NCI-H510A (cell line): ENCODE results near the gene ANKRD33.
A peak's percentile ranks its signal among the peaks of the same experiment; 100 is the strongest.

Experiments
- DNase-seq: peaks from one replicate; lab custom pipeline; 2025; lab: John Stamatoyannopoulos, UW

ANKRD33 gene

DNA sequence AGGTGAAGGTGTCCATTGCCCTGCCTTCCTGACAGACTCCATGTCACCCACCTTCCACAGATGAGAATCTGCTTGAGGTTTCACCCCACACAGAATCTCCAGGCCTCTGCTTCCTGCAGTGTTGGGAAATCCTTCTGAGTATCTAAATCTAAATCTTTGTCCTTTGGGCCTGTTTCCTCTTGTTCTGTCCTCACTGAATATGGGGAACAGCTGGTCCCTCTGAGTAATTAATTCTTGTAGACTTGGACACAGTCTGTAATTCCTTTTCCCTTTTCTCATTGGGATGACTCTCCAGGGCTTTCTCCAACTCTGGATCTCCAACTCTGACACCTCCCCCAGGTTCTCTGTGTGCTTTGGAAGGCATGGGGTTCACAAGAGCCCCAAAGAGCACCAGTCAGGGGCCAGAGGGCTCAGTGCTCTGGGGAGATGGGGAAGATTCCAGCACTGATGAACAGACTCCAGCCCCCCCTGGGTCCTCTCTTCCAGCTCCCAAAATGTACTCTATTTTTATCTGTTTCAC lies 17.1 kb downstream of the ANKRD33 start:
- DNase-seq: no peak

DNA sequence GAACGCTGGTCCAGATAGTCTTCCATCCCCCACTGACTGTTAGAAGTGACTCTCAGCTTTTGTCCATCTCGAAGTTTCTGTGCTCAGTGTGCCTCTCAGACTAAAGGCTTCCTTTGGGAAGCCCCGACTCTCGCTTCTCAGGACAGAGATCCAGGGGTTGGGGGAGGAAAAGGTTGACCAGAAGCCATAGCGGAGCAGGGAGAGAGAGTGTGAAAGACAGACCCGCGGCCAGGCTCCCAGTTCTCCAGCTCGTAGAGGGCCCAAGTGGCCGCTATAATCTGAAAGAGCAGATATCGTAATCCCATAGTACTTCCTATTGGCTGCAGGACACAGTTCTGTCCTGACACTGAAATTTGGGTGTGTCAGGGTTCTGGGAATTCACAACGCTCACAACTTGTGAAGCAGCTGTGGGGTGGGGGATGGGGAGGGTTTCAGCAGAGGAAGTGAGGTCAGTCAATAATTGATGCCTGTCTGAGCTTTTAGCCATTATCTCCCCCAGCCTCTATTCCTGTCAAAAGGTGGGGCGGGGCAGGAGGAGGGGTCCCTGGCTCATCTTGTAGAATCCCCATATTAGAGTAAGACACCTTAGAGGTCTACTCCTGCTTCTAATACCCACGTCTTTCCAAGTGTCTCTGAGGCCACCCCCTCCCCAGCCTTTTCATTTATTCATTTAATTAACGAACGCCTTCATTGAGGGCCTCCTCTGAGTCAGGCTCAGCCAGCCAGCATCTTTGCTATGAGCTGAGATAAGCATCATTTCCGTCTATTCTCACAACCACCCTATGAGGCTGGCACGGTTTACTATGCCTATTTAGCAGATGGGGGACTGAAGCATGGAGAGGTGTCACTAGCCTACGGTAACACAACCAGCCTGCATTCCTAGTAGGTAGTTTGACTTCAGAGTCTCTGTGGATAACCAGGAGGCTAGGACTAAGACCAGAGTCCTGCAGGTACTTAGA lies 17.8 kb downstream of the ANKRD33 start:
- no peak for DNase-seq

DNA sequence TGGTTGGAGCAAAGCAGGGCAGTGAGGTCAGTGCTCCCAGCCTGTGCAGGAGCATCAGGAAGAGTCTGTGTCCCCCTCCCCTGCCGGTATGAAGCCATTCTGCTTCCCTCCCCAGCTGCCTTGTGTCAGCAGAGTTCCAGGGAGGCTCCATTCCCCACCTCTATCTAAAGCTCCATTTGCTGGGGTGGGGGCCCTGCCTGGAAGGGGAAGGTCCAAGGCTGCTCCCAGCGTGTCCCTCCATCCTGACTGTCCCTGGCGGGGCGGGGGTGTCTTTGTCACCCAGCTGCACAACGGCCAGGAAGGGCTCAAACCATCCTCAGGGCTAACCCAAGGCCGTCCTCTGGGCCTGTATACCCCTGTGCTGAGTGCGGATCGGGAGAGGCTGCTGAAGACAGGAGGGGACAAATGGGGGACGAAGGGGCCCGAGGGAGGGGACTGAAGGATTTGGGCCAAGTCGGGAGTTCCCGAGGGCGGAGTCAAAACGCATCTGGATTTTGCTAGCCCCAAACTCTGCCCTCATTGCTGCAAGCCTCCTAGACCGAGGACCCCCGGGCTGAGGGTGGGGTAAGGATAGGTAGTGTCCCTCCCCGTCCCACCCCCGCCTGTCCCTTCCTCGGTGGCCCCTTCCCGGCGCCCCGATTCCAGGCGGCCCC lies 18.7 kb downstream of the ANKRD33 start:
- DNase-seq: no peak

DNA sequence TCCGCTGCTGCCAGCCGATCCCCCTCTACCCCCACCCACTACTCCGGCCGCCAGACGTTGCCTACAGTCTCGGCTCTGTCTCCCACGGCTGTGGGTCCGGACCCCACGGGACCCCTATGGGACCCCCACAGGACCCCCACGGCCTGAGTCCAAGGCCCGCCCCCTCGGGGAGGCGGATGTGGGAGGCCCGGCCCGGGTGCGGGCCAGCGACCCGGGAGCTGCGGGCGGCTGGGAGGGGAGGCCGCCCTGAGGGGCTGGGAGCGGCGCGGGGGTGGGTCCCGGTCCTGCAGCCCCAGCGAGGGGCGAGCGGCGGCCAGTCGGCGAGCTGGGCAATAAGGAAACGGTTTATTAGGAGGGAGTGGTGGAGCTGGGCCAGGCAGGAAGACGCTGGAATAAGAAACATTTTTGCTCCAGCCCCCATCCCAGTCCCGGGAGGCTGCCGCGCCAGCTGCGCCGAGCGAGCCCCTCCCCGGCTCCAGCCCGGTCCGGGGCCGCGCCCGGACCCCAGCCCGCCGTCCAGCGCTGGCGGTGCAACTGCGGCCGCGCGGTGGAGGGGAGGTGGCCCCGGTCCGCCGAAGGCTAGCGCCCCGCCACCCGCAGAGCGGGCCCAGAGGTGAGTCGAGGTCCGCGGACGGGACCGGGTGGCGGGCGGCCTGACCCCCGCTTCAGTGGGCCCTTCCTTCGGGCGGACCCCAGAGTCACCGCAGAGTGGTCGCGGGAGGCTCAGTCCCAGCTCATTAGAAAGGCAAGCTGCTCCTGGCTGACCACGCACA lies 19.4 kb downstream of the ANKRD33 start, which contains the start of gene ACVRL1:
Gene ACVRL1, plus strand, starts transcription at position 422 of the 773 bp plus-strand sequence. CDS start 4,971 bp downstream, outside the sequence.
- DNase-seq: no peak

DNA sequence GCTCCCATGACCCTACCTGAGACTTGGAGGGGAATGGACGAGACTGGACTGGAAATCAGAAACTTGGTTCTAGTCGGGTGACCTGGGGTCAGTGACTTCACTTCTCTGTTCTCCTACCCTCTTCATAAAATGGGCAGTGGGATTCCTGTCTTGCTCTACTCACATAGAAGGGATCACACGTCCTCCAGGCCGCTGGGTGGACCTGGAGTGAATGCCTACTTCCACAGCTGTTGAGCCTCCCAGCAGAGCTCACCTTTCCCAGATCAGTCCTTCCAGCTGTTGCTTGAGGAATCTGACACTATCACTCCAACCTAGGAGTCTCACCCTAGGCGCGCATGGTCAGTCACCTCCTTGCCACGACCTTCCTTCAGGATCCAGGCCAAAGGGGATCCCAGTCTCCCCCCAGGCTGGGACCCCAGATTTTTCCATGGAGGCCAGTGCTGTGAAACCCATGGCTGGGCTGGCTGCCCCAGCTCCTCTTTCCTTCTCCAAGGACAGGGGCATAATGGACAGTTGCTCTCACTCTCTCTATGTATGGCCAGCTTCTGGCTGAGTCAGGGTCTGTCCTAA lies 20.0 kb downstream of the ANKRD33 start:
- DNase-seq: no peak

DNA sequence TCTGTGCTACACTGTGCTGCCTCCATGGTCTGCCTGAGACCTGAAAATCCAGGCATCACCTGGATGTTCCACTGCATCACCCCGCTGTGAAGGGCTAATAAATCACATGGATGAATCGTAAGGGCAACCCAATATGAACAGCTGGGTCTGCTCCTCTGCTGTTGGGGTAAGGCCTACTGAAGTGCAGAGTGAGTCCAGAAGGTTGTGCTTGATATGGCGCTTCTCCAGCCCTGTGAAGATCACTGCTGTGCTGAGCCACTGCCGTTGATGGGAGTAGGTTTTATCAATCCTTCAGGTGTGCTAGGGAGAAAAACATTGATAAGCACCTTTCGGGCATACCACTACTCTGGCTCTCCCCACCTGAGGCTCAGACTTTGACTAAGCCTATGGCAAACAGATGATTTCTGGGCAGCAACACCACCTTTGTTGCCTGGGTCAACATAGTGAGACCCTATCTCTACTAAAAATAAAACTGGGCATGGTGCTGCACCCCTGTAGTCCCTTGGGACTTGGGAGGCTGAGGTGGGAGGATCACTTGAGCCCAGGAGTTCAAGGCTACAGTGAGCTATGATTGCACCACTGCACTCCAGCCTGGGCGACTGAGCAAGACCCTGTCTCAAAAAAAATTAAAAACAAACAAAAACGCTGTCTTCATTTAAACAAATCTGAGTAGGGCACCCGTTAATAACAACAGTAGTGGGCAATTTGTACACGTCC lies 21.1 kb downstream of the ANKRD33 start:
- no peak for DNase-seq

DNA sequence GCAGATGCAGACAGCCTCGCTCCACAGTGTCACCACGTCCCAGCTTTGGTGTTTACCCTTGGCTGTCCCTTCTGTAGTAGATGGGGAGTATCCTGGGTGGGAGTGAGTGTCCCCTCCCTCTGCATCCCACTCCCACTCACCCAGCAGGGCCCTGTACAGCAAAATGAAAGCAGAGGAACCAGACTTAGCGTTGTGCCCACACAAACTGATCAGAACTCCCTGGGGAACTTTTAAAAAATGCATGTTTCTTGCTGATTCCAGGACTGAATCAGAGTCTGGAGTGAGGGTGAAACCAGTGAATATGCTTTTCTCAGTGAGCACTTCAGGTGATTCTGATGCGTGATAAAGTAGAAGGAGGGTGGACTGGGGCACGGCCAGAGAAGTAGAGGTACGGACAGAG lies 22.3 kb downstream of the ANKRD33 start:
- DNase-seq: no peak

DNA sequence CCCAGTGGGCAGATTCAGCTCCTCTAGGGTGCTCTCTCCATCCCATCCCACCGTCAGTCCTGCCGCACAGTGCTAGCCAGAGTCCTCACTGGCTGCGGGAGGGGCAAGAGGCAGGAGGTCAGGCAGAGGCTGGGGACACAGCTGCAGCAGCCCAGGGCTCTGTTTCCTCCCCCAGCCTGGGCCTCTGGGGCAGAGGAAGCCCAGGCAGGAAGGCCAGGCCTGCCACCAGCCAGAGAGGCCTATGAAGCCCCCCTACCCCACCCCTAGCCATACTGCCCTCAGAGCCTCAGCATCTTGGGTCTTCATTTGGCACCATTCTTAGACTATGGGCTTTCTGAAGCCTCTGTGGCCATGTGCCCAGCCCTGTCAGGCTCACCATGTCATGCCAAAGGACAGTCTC lies 22.8 kb downstream of the ANKRD33 start:
- DNase-seq: no peak

DNA sequence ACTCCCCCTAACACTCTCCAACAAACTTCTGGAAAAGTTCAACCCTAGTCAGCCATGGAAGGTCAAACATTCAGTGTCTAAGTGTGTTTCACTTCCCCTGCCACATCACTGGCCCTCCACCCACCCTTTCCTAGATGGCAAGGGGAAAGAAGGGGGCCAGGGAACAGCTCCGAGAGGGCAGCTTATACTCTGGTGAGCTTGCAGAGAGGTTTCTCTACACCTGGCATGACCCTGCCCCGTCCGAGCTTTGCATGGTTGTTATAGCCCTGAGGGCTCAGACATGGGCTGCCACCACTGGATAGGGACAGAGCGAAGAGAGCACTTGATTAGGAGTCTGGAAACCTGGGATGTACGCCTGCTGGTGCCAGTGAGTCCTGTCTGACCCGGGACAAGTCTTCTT lies 23.4 kb downstream of the ANKRD33 start:
- no peak for DNase-seq

DNA sequence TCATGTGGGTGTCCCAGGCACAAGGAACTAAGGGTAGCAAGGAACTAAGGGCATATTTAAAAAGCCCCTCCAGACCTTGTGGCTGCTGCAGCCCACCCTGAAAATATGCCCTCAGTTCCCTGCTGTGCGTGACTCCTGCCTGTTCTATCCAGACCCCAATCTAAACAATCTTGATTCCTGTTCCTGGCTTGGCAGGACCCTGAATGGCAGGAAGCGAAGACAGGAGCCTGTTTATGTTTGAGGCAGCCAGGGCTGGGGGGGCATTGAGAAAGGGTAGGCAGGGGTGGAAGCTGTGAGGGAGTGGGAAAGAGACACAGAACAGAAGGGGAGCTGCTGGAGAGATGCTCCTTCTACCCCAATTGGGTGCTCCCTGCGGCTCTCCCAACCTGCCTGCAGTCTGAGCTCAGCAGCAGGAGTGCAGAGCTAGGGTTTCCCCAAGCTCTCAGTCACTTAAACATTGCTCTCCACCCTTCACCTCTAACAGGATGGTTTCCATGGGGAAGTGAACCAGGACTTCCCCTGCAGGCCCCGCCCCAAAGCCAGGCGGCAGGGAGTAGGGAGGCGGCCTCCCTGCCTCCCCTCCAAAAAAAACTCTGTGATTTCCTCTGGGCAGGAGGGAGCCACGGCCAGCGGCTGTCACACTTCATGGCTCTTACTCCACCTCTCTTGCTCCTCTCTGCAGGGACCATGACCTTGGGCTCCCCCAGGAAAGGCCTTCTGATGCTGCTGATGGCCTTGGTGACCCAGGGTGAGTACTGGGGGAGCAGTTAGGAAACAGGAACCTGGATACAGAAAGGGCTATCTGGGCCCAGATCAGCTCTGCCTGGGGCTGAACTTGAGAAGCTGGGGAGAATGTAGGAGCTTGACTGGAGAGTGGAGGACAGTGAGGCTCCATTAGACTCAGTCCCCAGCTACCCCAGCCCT lies 24.1 kb downstream of the ANKRD33 start:
- peak; percentile 14 for DNase-seq

DNA sequence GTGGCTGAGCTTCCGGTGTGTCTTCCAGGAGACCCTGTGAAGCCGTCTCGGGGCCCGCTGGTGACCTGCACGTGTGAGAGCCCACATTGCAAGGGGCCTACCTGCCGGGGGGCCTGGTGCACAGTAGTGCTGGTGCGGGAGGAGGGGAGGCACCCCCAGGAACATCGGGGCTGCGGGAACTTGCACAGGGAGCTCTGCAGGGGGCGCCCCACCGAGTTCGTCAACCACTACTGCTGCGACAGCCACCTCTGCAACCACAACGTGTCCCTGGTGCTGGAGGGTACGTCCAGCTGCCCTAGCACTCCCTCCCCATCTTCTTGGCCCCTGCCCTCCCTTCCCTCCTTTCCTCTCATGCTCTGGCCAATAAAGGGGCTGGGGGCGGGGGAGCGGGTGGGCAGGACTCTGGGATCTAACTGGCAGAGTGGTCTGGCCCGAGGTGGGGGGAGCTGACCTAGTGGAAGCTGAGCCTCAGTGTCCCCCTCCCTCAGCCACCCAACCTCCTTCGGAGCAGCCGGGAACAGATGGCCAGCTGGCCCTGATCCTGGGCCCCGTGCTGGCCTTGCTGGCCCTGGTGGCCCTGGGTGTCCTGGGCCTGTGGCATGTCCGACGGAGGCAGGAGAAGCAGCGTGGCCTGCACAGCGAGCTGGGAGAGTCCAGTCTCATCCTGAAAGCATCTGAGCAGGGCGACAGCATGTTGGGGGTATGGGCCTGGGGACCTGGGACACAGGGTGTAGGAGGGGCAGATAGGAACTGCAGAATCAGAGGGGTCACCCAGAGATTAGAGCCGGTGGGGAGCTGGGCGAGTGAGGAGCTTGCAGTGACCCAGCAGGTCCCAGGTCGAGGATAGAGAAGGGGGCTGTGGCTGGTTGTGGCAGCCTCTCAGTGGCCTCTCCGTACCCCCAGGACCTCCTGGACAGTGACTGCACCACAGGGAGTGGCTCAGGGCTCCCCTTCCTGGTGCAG lies 25.4 kb downstream of the ANKRD33 start:
- no peak for DNase-seq

DNA sequence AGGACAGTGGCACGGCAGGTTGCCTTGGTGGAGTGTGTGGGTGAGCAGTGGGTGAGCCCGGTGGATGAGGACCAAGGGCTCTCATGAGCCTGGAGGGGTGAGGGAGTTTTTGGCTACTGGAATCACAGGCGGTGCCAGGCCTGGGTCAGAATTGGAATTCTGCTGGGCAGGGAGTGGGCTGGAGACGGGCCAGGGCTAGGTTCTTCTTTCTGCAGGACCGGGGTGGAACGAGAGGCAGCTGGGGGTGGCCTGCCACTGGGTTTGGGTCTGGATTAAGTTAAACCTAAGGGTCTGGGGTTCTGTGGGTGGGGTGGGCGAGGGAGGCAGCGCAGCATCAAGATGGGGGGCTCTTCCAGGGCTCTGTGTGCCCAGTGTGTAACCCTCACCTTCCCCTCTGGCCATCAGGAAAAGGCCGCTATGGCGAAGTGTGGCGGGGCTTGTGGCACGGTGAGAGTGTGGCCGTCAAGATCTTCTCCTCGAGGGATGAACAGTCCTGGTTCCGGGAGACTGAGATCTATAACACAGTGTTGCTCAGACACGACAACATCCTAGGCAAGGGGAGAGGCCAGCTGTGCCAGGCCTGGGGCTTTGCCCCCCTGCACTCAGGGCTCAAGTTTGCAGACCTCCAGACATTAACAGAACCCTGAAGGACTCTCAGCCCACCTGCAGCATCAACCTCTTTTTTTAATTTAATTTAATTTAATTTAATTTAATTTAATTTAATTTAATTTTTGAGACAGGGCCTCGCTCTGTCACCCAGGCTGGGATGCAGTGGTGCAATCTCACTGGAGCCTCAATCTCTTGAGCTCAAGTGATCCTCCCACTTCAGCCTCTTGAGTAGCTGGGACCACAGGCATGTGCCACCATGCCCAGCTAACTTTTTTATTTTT lies 26.4 kb downstream of the ANKRD33 start:
- DNase-seq: no peak

DNA sequence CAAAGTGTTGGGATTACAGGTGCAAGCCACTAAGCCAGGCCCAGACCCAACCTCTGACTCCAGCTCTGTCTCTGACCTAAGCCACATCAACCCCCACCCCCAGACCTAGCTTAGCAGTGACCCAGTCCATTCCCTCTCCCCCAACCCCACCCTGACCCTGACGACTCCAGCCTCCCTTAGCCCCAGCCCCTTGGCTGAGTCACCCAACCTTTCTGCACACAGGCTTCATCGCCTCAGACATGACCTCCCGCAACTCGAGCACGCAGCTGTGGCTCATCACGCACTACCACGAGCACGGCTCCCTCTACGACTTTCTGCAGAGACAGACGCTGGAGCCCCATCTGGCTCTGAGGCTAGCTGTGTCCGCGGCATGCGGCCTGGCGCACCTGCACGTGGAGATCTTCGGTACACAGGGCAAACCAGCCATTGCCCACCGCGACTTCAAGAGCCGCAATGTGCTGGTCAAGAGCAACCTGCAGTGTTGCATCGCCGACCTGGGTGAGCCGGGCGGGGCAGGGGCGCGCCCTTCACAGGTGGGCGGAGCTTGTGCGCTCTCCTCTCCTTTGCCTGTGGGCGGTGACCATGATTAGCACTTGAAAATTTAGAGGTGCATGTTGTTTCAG lies 27.2 kb downstream of the ANKRD33 start:
- DNase-seq: no peak

DNA sequence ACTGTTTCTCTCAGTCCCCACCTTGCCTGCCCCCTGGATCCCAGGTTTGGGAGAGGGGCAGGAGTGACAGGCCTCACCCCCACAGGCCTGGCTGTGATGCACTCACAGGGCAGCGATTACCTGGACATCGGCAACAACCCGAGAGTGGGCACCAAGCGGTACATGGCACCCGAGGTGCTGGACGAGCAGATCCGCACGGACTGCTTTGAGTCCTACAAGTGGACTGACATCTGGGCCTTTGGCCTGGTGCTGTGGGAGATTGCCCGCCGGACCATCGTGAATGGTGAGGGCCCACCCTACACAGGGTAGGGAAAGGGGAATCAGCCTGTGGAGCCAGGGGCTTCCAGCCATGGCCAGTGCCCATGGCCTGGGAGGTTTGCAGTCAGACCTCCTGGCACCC lies 28.0 kb downstream of the ANKRD33 start:
- DNase-seq: no peak

DNA sequence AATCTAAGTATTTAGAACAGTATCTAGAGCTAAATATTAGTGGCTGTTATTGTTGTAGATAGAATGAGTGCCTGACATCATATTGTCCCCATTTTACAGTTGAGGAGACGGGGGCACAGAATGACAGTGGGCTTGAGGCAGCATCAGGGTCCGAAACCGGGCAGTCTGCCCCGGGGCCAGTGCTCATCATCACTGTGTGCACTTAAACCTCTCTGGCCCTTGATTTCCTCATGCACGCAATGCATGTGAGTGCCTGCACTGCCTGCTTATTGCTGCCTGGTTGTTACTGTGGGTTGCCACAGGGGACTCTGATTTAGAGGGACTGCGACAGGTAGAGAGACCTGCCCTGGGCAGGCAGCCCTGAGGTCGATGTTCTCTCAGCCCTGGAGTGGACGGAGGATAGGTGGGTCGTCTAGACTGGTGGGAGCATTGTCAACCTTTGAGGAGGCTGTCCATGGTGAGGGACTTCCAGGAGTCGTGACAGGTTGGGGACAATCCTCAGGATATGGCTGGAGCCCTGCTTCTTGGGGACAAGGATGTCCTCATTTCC lies 29.2 kb downstream of the ANKRD33 start:
- no peak for DNase-seq

DNA sequence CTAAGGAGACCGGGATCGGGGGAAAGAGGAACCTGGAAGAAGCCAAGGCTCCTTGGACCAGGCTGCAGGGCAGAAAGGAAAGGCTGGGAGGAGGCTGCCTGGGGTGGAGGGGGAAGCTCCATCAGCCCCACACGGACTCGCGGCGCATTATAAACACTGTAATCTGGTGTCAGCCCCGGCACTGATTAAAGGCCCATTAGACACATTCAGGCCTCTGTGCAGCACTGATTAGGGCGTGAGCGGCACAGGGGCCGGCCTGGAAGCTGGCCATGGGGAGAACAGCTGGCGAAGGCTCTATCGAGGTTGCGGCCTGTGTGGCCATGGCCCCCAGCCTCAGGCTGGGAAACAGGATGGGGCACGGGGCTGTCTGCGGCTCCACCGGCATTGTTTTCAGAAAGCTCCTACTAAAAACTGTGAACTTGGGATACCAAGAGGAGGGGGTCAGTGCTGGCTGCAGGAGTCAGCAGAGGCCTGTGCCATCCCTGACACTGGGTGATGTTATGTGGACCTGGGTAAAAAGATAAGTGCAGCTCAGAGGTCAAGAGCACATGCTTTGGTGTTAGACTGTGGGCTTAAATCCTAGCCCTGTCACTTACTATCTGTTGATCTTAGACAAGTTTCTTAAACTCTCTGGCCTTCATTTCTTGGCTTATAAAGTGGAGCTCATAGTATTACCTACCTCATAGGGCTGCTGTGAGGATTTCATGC lies 30.0 kb downstream of the ANKRD33 start:
- DNase-seq: no peak
